Inflammatory macrophage treated with lipopolysaccharide for 1 hour (primary cell): Measurements from ENCODE around the gene LENG1.

Experiments
- DNase-seq, 2 donors: peaks; one replicate each; pipeline ENCODE4 v3.0.0-alpha.2; 2020 to 2022

The LENG1 gene

GRCh38 chr19:54106716-54107115 lies 52.8 kb downstream of the LENG1 start:
- DNase-seq = no peak

GRCh38 chr19:54105796-54106195 lies 53.7 kb downstream of the LENG1 start:
- DNase-seq = no peak
